Ascending aorta (tissue), 2 donors: ENCODE results near the gene TNFAIP1. TPM values are rescaled to one million over a fixed set of nuclear protein-coding genes. Genes with fewer than 3 reads are reported as not detected.

Source experiments
- DNase-seq, 2 donors: peaks; one replicate each; pipeline ENCODE4 v3.0.0-alpha.2; 2019; ENCODE audit warnings: low spot score in 2 of 2
- H3K27ac ChIP-seq, 2 donors: fragments of 200-600 bp; sonication (generic); one replicate each; pipeline ENCODE4 v1.5.1; 2016 to 2017; ENCODE audit warnings: mild to moderate bottlenecking in 1 of 2
- H3K27me3 ChIP-seq: fragments of 200-600 bp; sonication (generic); one replicate; pipeline ENCODE4 v1.5.1; 2017
- H3K36me3 ChIP-seq, 2 donors: fragments of 200-600 bp; sonication (generic); one replicate each; pipeline ENCODE4 v1.5.1; 2016
- H3K4me1 ChIP-seq, 2 donors: fragments of 200-600 bp; sonication (generic); one replicate each; pipeline ENCODE4 v1.5.1; 2016 to 2017; ENCODE audit warnings: mild to moderate bottlenecking in 1 of 2
- H3K4me3 ChIP-seq, 2 donors: fragments of 200-600 bp; sonication (generic); one replicate each; pipeline ENCODE4 v1.5.1; 2016 to 2017; ENCODE audit warnings: mild to moderate bottlenecking in 1 of 2
- H3K9me3 ChIP-seq, 2 donors: fragments of 200-600 bp; sonication (generic); one replicate each; pipeline ENCODE4 v1.5.1; 2016
- CTCF ChIP-seq, 3 experiments: fragments of 200-600 bp in 2 of 3; fragments of 450-650 bp in 1 of 3; sonication (generic) in 2 of 3; IDR thresholded peaks; one replicate each; pipeline ENCODE4 v1.5.1; 2016 to 2019; ENCODE audit warnings: antibody characterized with exemption in 3 of 3, mild to moderate bottlenecking in 1 of 3, moderate library complexity in 1 of 3
- intact Hi-C: fragments of 100-400 bp; cut with DNase I; formaldehyde crosslinking; loops from one replicate; pipeline ENCODE4 v1.15.1; 2023
- total RNA-seq: library from RNA; depleted of rRNA; stranded (reverse); fragments of >200 nt; gene quantifications from one replicate; pipeline ENCODE4 v1.1.0, GENCODE V29; 2016

Gene TNFAIP1
- total RNA-seq, 1 donor from 2014 or later, result 66.4 TPM

DNA sequence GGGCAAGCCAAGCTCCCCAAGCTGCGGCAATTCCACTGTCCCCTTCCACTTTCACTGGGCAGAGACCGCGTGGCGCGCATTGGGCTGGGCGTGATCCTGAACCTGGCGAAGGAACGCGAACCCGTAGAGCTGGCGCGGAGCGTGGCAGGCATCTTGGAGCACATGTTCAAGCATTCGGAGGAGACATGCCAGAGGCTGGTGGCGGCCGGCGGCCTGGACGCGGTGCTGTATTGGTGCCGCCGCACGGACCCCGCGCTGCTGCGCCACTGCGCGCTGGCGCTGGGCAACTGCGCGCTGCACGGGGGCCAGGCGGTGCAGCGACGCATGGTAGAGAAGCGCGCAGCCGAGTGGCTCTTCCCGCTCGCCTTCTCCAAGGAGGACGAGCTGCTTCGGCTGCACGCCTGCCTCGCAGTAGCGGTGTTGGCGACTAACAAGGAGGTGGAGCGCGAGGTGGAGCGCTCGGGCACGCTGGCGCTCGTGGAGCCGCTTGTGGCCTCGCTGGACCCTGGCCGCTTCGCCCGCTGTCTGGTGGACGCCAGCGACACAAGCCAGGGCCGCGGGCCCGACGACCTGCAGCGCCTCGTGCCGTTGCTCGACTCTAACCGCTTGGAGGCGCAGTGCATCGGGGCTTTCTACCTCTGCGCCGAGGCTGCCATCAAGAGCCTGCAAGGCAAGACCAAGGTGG lies 45.7 kb downstream of the TNFAIP1 start:
- Histone ChIP-seq H3K36me3 (peaks cover 5 to 8% of the 10 kb centered on the region in 2 donors), H3K9me3 (no peaks in the 10 kb centered on the region), H3K27ac (no peak overlapping the region), H3K27me3 (no peaks in the 10 kb centered on the region), H3K4me1 (no peaks in the 10 kb centered on the region), H3K4me3 (no peak overlapping the region)
- no peak for TF ChIP-seq CTCF (IDR thresholded peaks at IDR 0.05)
- intact Hi-C loops, result no loop called here
- no peak for DNase-seq

DNA sequence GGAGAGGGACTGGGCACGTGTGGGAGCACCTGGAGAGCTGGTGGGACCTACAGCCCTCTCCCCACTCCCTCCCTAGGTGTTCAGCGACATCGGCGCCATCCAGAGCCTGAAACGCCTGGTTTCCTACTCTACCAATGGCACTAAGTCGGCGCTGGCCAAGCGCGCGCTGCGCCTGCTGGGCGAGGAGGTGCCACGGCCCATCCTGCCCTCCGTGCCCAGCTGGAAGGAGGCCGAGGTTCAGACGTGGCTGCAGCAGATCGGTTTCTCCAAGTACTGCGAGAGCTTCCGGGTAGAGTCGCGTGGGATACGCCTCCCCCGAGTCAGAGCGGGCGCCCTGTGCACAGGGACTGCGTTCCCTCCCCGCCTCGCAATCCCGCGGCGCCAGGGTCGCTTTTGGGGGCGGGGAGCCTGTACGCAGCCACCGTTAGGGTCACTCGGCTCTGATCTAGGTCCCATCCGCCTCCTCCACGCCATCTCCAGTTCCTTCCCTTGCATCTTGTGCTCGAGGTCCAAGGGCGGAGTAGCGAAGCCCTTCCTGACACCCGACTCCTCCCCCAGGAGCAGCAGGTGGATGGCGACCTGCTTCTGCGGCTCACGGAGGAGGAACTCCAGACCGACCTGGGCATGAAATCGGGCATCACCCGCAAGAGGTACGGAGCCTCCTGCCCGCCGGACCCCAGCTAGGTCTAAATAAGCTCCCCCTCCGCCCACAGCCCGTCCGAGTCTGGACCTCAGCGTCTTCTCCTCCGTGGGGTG lies 48.9 kb downstream of the TNFAIP1 start:
- peak in 1 of 2 donors; percentile 12 for DNase-seq
- no peak for TF ChIP-seq CTCF (IDR thresholded peaks at IDR 0.05)
- Histone ChIP-seq H3K36me3 (peaks cover 27 to 29% of the 10 kb centered on the region in 2 donors), H3K4me3 (peak overlapping the region; percentile 27 to 60), H3K9me3 (no peaks in the 10 kb centered on the region), H3K27ac (no peak overlapping the region), H3K27me3 (no peaks in the 10 kb centered on the region), H3K4me1 (no peaks in the 10 kb centered on the region)
- intact Hi-C loops, result no loop called here

DNA sequence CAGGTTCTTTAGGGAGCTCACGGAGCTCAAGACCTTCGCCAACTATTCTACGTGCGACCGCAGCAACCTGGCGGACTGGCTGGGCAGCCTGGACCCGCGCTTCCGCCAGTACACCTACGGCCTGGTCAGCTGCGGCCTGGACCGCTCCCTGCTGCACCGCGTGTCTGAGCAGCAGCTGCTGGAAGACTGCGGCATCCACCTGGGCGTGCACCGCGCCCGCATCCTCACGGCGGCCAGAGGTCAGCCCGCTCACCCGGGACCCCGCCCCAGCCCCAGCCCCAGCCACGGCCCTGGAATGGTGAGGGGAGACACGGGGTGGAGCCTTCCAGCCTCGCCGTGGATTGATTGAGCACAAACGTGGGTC lies 49.5 kb downstream of the TNFAIP1 start:
- peaks cover 32 to 35% of the 10 kb centered on the region in 2 donors for H3K36me3 ChIP-seq
- no peaks in the 10 kb centered on the region for H3K4me1 ChIP-seq
- H3K9me3 ChIP-seq, result no peaks in the 10 kb centered on the region
- DNase-seq, result no peak
- intact Hi-C loops, result no loop called here
- H3K4me3 ChIP-seq, result peak overlapping the region; percentile 27 to 60
- H3K27ac ChIP-seq, result no peak overlapping the region
- no peak for TF ChIP-seq CTCF (IDR thresholded peaks at IDR 0.05)
- no peaks in the 10 kb centered on the region for H3K27me3 ChIP-seq

DNA sequence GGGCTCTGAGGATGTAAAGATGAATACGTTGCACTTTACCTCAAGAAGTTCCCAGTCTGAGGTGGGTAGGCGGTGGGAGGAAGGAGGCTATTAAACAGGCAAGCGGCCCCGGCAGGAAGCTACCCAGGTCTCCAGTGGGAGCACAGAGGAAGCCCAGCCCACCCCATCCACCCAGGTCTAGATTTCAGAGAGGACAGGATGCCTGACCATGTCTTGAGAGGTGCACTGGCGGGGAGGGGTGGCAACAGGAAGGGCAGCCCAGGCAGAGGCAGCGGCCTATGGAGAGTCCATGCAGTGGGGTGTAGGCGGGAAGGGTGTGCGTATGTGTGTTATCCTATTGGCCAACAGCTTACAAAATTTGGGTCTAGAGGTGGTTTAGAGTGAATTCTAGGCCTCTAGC lies 49.8 kb downstream of the TNFAIP1 start:
- Histone ChIP-seq H3K9me3 (no peaks in the 10 kb centered on the region), H3K36me3 (peaks cover 33 to 39% of the 10 kb centered on the region in 2 donors), H3K27me3 (no peaks in the 10 kb centered on the region), H3K4me3 (peak overlapping the region in 1 of 2 donors; percentile 60), H3K27ac (no peak overlapping the region), H3K4me1 (no peaks in the 10 kb centered on the region)
- TF ChIP-seq CTCF (IDR thresholded peaks at IDR 0.05), result no peak
- peak in 1 of 2 donors; percentile 1 for DNase-seq
- intact Hi-C loops, result no loop called here

DNA sequence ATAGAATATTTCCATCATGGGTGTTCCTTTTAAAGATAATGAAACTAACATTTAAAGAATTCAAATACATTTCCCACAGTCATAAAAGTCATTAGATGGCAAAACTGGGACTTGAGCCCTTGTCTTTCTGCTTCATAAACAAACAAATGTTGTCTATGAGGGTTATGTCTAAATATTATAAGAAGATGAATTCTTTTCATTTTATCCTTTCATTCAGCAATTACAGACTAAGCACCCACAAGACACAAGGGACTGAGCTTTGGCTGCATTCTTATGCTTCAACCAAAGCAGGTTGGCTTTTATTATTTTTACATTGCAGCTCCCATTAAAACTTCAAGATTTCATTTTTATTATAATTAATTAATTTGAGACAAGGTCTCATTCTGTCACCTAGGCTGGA lies 50.8 kb downstream of the TNFAIP1 start:
- DNase-seq, result no peak
- intact Hi-C loops, result no loop called here
- H3K9me3 ChIP-seq, result no peaks in the 10 kb centered on the region
- no peaks in the 10 kb centered on the region for H3K4me1 ChIP-seq
- H3K36me3 ChIP-seq, result peaks cover 41 to 46% of the 10 kb centered on the region in 2 donors
- no peak overlapping the region for H3K27ac ChIP-seq
- H3K4me3 ChIP-seq, result no peak overlapping the region
- no peak for TF ChIP-seq CTCF (IDR thresholded peaks at IDR 0.05)
- H3K27me3 ChIP-seq, result no peaks in the 10 kb centered on the region
